Endothelial cell of umbilical vein (primary cell): ENCODE results near the gene ATG12. TPM values are rescaled to one million over a fixed set of nuclear protein-coding genes. Genes with fewer than 3 reads are reported as not detected.

Source experiments
- BruUV-seq: library from RNA; stranded (reverse); fragments of 400-500 nt; replicated peaks from 2 replicates; lab custom pipeline; 2021; lab: Mats Ljungman, UMichigan
- CTCF ChIA-PET: fragments of 300-600, 350-600 bp; sonication (Branson Sonifier 250); formaldehyde crosslinking; loops from one replicate; lab custom pipeline; 2021; ENCODE audit warnings: antibody characterized with exemption, inconsistent platforms; lab: Charles Lee
- POLR2A ChIA-PET: fragments of 300-600, 350-600 bp; sonication (Branson Sonifier 250); formaldehyde crosslinking; loops from one replicate; lab custom pipeline; 2021; ENCODE audit warnings: antibody characterized with exemption, inconsistent platforms; lab: Charles Lee
- DNase-seq: peaks from one replicate; pipeline ENCODE4 v3.0.0-alpha.2; 2011; ENCODE audit warnings: low read depth, low spot score
- FAIRE-seq: peaks from 2 replicates; lab custom pipeline; 2011; peaks lifted over from hg19 to GRCh38; lab: Jason Lieb, UNC
- H2AFZ ChIP-seq: 2 replicates; pipeline ENCODE4 v1.6.0; 2012; ENCODE audit warnings: low read depth, low read length, control low read depth, inconsistent platforms
- H3K27ac ChIP-seq: 2 replicates; pipeline ENCODE4 v1.5.1; 2011; ENCODE audit warnings: low read depth, mild to moderate bottlenecking, control low read depth, low read length, moderate library complexity; ENCODE audit not compliant: insufficient read depth
- H3K27me3 ChIP-seq, 2 experiments: 2 replicates each; pipeline versions ENCODE4 v1.6.0 to v1.6.1; 2011; ENCODE audit warnings: low read length in 2 of 2, mixed read lengths in 1 of 2; ENCODE audit not compliant: control insufficient read depth in 2 of 2, insufficient read depth in 2 of 2
- H3K36me3 ChIP-seq, 2 experiments: 2 replicates in 1 of 2; 3 replicates in 1 of 2; pipeline ENCODE4 v1.5.1; 2011; ENCODE audit warnings: low read length in 2 of 2, mild to moderate bottlenecking in 1 of 2, moderate library complexity in 1 of 2; ENCODE audit not compliant: control insufficient read depth in 2 of 2, insufficient read depth in 2 of 2; ENCODE audit errors: extremely low read depth in 1 of 2
- H3K4me1 ChIP-seq: 3 replicates; pipeline ENCODE4 v1.5.1; 2011; ENCODE audit warnings: mild to moderate bottlenecking, low read length; ENCODE audit not compliant: control insufficient read depth, insufficient read depth; ENCODE audit errors: extremely low read depth
- H3K4me2 ChIP-seq: 2 replicates; pipeline ENCODE4 v1.6.1; 2011; ENCODE audit warnings: low read length, control low read depth, mixed read lengths; ENCODE audit not compliant: insufficient read depth
- H3K4me3 ChIP-seq, 3 experiments: fragments of 200-600 bp in 1 of 3; sonication (generic), shearing (Covaris generic) in 1 of 3; replicated peaks in 1 of 3; 2 replicates each; pipeline ENCODE4 v1.5.1; 2011 to 2016; ENCODE audit warnings: control low read depth in 3 of 3, low read length in 3 of 3, mild to moderate bottlenecking in 2 of 3, inconsistent platforms in 1 of 3, low read depth in 1 of 3, moderate library complexity in 1 of 3; ENCODE audit not compliant: insufficient read depth in 1 of 3
- H3K79me2 ChIP-seq: 2 replicates; pipeline ENCODE4 v1.6.0; 2012; ENCODE audit warnings: low read length, inconsistent platforms; ENCODE audit not compliant: control insufficient read depth, insufficient read depth
- H3K9ac ChIP-seq: replicated peaks from 2 replicates; pipeline ENCODE3; 2011; ENCODE audit warnings: low read length, control low read depth; ENCODE audit not compliant: insufficient read depth; ENCODE audit errors: extremely low read depth
- H3K9me1 ChIP-seq: replicated peaks from 3 replicates; pipeline ENCODE4 v1.6.0; 2011; ENCODE audit warnings: mild to moderate bottlenecking, low read length; ENCODE audit not compliant: control insufficient read depth, insufficient read depth; ENCODE audit errors: extremely low read depth
- H3K9me3 ChIP-seq: replicated peaks from 2 replicates; pipeline ENCODE4 v1.5.1; 2012; ENCODE audit warnings: low read length, inconsistent platforms; ENCODE audit not compliant: control insufficient read depth, insufficient read depth
- H4K20me1 ChIP-seq: replicated peaks from 2 replicates; pipeline ENCODE3; 2011; ENCODE audit warnings: mild to moderate bottlenecking, low read length; ENCODE audit not compliant: control insufficient read depth, insufficient read depth; ENCODE audit errors: extremely low read depth
- CTCF ChIP-seq, 2 donors: IDR thresholded peaks; 1 replicate in 1 of 2; 2 replicates in 1 of 2; pipeline ENCODE4 v1.5.1; 2011; ENCODE audit warnings: low read length in 2 of 2, mild to moderate bottlenecking in 2 of 2, moderate library complexity in 2 of 2, control low read depth in 1 of 2, inconsistent platforms in 1 of 2, low read depth in 1 of 2; ENCODE audit not compliant: insufficient read depth in 1 of 2; ENCODE audit errors: extremely low read depth in 1 of 2
- EZH2 ChIP-seq: IDR thresholded peaks from 2 replicates; pipeline ENCODE4 v1.6.1; 2012; ENCODE audit warnings: borderline replicate concordance, low read depth, mild to moderate bottlenecking, moderate library complexity, low read length, inconsistent platforms; ENCODE audit not compliant: severe bottlenecking
- FOS ChIP-seq: IDR thresholded peaks from 2 replicates; pipeline ENCODE4 v1.6.1; 2011; ENCODE audit warnings: mild to moderate bottlenecking, low read length, moderate library complexity, borderline replicate concordance; ENCODE audit not compliant: insufficient read depth
- GATA2 ChIP-seq: IDR thresholded peaks from 2 replicates; pipeline ENCODE4 v1.7.0; 2011; ENCODE audit warnings: low read depth, mild to moderate bottlenecking, moderate library complexity, mixed read lengths, low read length; ENCODE audit not compliant: insufficient read length, insufficient read depth
- JUN ChIP-seq: IDR thresholded peaks from 2 replicates; pipeline ENCODE4 v1.6.1; 2011; ENCODE audit warnings: borderline replicate concordance, low read depth; ENCODE audit not compliant: insufficient read length, insufficient read depth
- MAX ChIP-seq: IDR thresholded peaks from 2 replicates; pipeline ENCODE4 v1.6.1; 2011; ENCODE audit not compliant: insufficient read depth, insufficient read length
- MYC ChIP-seq: IDR thresholded peaks from one replicate; pipeline ENCODE4 v1.6.1; 2011; ENCODE audit warnings: mild to moderate bottlenecking, low read depth, low read length
- POLR2A ChIP-seq: IDR thresholded peaks from 2 replicates; pipeline ENCODE4 v1.6.1; 2012; ENCODE audit warnings: low read depth, mild to moderate bottlenecking, control low read depth, low read length
- POLR2AphosphoS5 ChIP-seq: IDR thresholded peaks from 2 replicates; pipeline ENCODE4 v1.6.1; 2012; ENCODE audit warnings: low read depth, mild to moderate bottlenecking, control low read depth, low read length, moderate library complexity; ENCODE audit not compliant: insufficient read depth
- dilution Hi-C: fragments of 300-500 bp; cut with MboI; formaldehyde crosslinking; loops from one replicate; pipeline ENCODE4 v1.15.0; 2019; ENCODE audit warnings: low sequenced_read_pairs; ENCODE audit not compliant: extremely low pct_ligation_motif_present
- intact Hi-C: fragments of 100-400 bp; cut with micrococcal nuclease; formaldehyde crosslinking; loops from one replicate; pipeline ENCODE4 v1.10.0; 2022
- polyA plus RNA-seq, 4 experiments: library from polyadenylated mRNA; depleted of rRNA in 3 of 4; stranded (reverse) in 3 of 4; unstranded in 1 of 4; fragments of >200 nt; gene quantifications; 2 replicates each; pipeline versions ENCODE4 v1.2.1 to v1.2.3, GENCODE V29; 2011 to 2012; ENCODE audit warnings: missing spikeins in 1 of 4
- total RNA-seq: library from RNA; stranded (reverse); gene quantifications from 2 replicates; pipeline ENCODE4 v1.2.3, GENCODE V29; 2021

The ATG12 gene
- total and polyA plus RNA-seq, 2 donors (not counting 3 experiments of a cell fraction or from before 2014, with no cell fraction given) = 27.5 to 62.0 TPM

GRCh38 chr5:115820846-115821245 lies 20.5 kb downstream of the ATG12 start:
- Histone ChIP-seq H3K4me1 (peaks cover under 1% of the 10 kb centered on the region), H2AFZ (no peak overlapping the region), H3K9ac (no peak overlapping the region), H3K79me2 (no peaks in the 10 kb centered on the region), H3K9me1 (no peaks in the 10 kb centered on the region), H3K27ac (no peak overlapping the region), H4K20me1 (no peaks in the 10 kb centered on the region), H3K4me2 (no peak overlapping the region), H3K4me3 (no peak overlapping the region), H3K27me3 (peaks cover 8 to 16% of the 10 kb centered on the region in 2 experiments), H3K9me3 (no peaks in the 10 kb centered on the region), H3K36me3 (no peaks in the 10 kb centered on the region)
- DNase-seq (no peak), FAIRE-seq (no peak)
- dilution Hi-C loops = no loop called here
- ChIA-PET CTCF (no interaction called here), POLR2A (no interaction called here)
- no TSS peak for BruUV-seq
- intact Hi-C loops = no loop called here
- no peak for TF ChIP-seq MYC
- no peak for TF ChIP-seq POLR2A

GRCh38 chr5:115818821-115819220 lies 22.5 kb downstream of the ATG12 start:
- no peaks in the 10 kb centered on the region for H3K36me3 ChIP-seq
- ChIA-PET CTCF (interaction anchor here (0.9 to 1.3 kb wide), 2 partner anchors 9 to 13 kb away, joined by 3 to 4 read pairs; no protein-coding TSS in a partner anchor), POLR2A (no interaction called here)
- no TSS peak for BruUV-seq
- no peaks in the 10 kb centered on the region for H3K9me3 ChIP-seq
- dilution Hi-C loops (no loop called here), intact Hi-C loops (no loop called here)
- H3K27me3 ChIP-seq = peaks cover 26 to 36% of the 10 kb centered on the region in 2 experiments
- no peak overlapping the region for H3K4me3 ChIP-seq
- DNase-seq = no peak
- no peak for FAIRE-seq
- H3K9ac ChIP-seq = no peak overlapping the region
- H3K9me1 ChIP-seq = no peaks in the 10 kb centered on the region
- no peak overlapping the region for H3K4me2 ChIP-seq
- peaks cover 6% of the 10 kb centered on the region for H3K4me1 ChIP-seq
- no peak overlapping the region for H3K27ac ChIP-seq
- no peak for TF ChIP-seq EZH2
- TF ChIP-seq POLR2A = no peak
- no peak for TF ChIP-seq CTCF (IDR thresholded peaks at IDR 0.05; ENCODE audit: extremely low read depth in 1 of 2, insufficient read depth in 1 of 2, low read depth in 1 of 2, low read length in 2 of 2)
- TF ChIP-seq MAX = no peak
- no peak for TF ChIP-seq FOS
- TF ChIP-seq JUN = no peak
- no peak for TF ChIP-seq GATA2
- TF ChIP-seq MYC = no peak
- TF ChIP-seq POLR2AphosphoS5 = no peak
- no peaks in the 10 kb centered on the region for H4K20me1 ChIP-seq
- H3K79me2 ChIP-seq = no peaks in the 10 kb centered on the region
- no peak overlapping the region for H2AFZ ChIP-seq
